Measurements from ENCODE around the gene GPS1. TPM values are rescaled to one million over a fixed set of nuclear protein-coding genes. Genes with fewer than 3 reads are reported as not detected.

The GPS1 gene
- total and polyA plus RNA-seq, 9 of the 15 experiments (the other 6 are each of a cell fraction or from before 2014, with no cell fraction given), result 3.1 to 167 (median 69.9) TPM

DNA sequence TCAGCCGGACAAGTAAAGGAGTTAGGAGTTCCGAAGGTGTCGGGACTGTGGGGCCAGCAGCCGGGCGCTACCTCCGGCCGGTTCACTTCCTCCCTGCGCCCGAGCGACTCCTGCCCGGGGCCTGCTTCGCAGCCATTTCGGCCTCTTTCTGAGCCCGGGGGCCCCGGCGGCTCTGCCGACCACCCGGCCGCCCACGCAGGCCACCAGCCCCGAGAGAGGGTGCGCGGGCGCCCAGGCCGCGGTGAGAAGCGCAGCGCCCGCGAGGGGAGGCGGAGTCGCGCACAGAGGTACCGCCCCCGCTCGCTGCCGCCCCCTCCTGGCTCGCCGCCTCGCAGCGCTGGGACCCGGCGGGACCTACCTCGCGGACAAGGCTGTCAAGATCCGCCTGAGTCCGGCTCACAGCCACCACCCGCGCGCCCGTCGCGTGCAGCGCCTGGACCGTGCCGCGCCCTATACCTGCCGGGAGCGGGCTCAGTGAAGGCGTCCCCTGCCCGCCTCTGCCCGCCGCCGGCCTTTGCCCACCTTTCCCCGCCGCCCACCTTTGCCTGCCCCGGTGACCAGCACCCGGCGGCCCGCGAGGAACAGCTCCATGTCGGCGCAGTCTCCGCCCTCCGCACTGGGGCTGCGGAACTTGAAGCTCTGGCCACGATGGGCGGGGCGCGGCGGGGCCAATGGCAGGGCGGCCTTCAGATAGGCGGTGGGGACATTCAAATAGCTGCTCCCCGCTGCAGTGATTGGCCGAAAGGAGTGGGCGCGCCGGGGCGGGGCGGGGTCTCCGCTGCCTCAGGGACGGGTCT, 14.4 kb upstream of the GPS1 start, which contains the start of gene DCXR (continued):
- TF ChIP-seq MXD1 (CRISPR knock-in tag; IDR thresholded peaks at IDR 0.05; ENCODE audit: borderline replicate concordance, poor library complexity, severe bottlenecking), result peak; percentile 58
- TF ChIP-seq TCF3 (CRISPR knock-in tag; IDR thresholded peaks at IDR 0.05), result no peak; the same call in 1 of the 2 replicates
- TF ChIP-seq PURB (CRISPR knock-in tag; IDR thresholded peaks at IDR 0.05; ENCODE audit: low read depth), result no peak
- TF ChIP-seq NFE2 (IDR thresholded peaks at IDR 0.05; ENCODE audit: low read depth), result no peak
- TF ChIP-seq KDM4B (IDR thresholded peaks at IDR 0.05; ENCODE audit: borderline replicate concordance in 2 of 2, low read depth in 1 of 2), result no peak
- no peak; the same call in 1 of the 2 replicates for TF ChIP-seq MTA1 (IDR thresholded peaks at IDR 0.05; ENCODE audit: borderline replicate concordance)
- TF ChIP-seq, protein P1, sequence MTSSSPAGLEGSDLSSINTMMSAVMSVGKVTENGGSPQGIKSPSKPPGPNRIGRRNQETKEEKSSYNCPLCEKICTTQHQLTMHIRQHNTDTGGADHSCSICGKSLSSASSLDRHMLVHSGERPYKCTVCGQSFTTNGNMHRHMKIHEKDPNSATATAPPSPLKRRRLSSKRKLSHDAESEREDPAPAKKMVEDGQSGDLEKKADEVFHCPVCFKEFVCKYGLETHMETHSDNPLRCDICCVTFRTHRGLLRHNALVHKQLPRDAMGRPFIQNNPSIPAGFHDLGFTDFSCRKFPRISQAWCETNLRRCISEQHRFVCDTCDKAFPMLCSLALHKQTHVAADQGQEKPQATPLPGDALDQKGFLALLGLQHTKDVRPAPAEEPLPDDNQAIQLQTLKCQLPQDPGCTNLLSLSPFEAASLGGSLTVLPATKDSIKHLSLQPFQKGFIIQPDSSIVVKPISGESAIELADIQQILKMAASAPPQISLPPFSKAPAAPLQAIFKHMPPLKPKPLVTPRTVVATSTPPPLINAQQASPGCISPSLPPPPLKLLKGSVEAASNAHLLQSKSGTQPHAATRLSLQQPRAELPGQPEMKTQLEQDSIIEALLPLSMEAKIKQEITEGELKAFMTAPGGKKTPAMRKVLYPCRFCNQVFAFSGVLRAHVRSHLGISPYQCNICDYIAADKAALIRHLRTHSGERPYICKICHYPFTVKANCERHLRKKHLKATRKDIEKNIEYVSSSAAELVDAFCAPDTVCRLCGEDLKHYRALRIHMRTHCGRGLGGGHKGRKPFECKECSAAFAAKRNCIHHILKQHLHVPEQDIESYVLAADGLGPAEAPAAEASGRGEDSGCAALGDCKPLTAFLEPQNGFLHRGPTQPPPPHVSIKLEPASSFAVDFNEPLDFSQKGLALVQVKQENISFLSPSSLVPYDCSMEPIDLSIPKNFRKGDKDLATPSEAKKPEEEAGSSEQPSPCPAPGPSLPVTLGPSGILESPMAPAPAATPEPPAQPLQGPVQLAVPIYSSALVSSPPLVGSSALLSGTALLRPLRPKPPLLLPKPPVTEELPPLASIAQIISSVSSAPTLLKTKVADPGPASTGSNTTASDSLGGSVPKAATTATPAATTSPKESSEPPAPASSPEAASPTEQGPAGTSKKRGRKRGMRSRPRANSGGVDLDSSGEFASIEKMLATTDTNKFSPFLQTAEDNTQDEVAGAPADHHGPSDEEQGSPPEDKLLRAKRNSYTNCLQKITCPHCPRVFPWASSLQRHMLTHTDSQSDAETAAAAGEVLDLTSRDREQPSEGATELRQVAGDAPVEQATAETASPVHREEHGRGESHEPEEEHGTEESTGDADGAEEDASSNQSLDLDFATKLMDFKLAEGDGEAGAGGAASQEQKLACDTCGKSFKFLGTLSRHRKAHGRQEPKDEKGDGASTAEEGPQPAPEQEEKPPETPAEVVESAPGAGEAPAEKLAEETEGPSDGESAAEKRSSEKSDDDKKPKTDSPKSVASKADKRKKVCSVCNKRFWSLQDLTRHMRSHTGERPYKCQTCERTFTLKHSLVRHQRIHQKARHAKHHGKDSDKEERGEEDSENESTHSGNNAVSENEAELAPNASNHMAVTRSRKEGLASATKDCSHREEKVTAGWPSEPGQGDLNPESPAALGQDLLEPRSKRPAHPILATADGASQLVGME (CRISPR knock-in tag; IDR thresholded peaks at IDR 0.05), result no peak
- TF ChIP-seq NFIX (CRISPR knock-in tag; IDR thresholded peaks at IDR 0.05; ENCODE audit: low read depth), result no peak
- no peak for TF ChIP-seq PATZ1 (CRISPR knock-in tag; IDR thresholded peaks at IDR 0.05; ENCODE audit: borderline replicate concordance)
- peak; percentile 81 for TF ChIP-seq FUS (optimal IDR thresholded peaks at IDR 0.05; ENCODE audit: low read depth, low read length)
- no peak for TF ChIP-seq NR4A1 (CRISPR knock-in tag; IDR thresholded peaks at IDR 0.05)
- TF ChIP-seq NR4A1 (tag; IDR thresholded peaks at IDR 0.05), result no peak
- no peak for TF ChIP-seq NCOA6 (IDR thresholded peaks at IDR 0.05)
- TF ChIP-seq SMARCC2 (IDR thresholded peaks at IDR 0.05; ENCODE audit: low read depth), result no peak; the same call in 1 of the 2 replicates
- TF ChIP-seq MAFG (tag; conservative IDR thresholded peaks at IDR 0.05), result no peak
- no peak for TF ChIP-seq YBX1 (IDR thresholded peaks at IDR 0.05)
- TF ChIP-seq POLR3A (IDR thresholded peaks at IDR 0.05; ENCODE audit: borderline replicate concordance, extremely low read depth, insufficient read depth, insufficient read length), result no peak
- TF ChIP-seq, protein P2, sequence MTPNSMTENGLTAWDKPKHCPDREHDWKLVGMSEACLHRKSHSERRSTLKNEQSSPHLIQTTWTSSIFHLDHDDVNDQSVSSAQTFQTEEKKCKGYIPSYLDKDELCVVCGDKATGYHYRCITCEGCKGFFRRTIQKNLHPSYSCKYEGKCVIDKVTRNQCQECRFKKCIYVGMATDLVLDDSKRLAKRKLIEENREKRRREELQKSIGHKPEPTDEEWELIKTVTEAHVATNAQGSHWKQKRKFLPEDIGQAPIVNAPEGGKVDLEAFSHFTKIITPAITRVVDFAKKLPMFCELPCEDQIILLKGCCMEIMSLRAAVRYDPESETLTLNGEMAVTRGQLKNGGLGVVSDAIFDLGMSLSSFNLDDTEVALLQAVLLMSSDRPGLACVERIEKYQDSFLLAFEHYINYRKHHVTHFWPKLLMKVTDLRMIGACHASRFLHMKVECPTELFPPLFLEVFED (CRISPR knock-in tag; conservative IDR thresholded peaks at IDR 0.05), result no peak

Data from K562 (cell line).